K562 (cell line): ENCODE measurements around the gene MYCBP2.
"Not testable (repeated sequence)": the region's sequence is repeated elsewhere in the genome, so short reads cannot be mapped to it uniquely, and the experiment has no call there.

Source experiments
- FOXM1 ChIP-seq, 2 experiments: fragments of 450-650 bp in 1 of 2; sonication (generic) in 1 of 2; formaldehyde crosslinking in 1 of 2; IDR thresholded peaks; 2 replicates each; pipeline versions ENCODE4 v1.6.1 to v1.9.0; 2017 to 2022; ENCODE audit warnings: low read depth in 2 of 2, mild to moderate bottlenecking in 2 of 2, missing genetic modification reagents in 1 of 2, moderate library complexity in 1 of 2
- REST ChIP-seq, 2 experiments: fragments of 450-650 bp; formaldehyde crosslinking in 1 of 2; IDR thresholded peaks; 2 replicates each; pipeline versions ENCODE4 v1.4.0 to v1.6.1; 2014 to 2020; ENCODE audit warnings: mild to moderate bottlenecking in 2 of 2, borderline replicate concordance in 1 of 2, low read depth in 1 of 2

- TF ChIP-seq FOXM1 (IDR thresholded peaks at IDR 0.05; ENCODE audit: low read depth); FOXM1 (CRISPR knock-in tag; IDR thresholded peaks at IDR 0.05; ENCODE audit: low read depth); REST (IDR thresholded peaks at IDR 0.05; ENCODE audit: borderline replicate concordance); REST (CRISPR knock-in tag; IDR thresholded peaks at IDR 0.05; ENCODE audit: low read depth): not testable (repeated sequence)
Measured at GRCh38 chr13:77198995-77199394, 127.9 kb downstream of the MYCBP2 start.
